ENCODE results near the gene GPANK1. TPM values are rescaled to one million over a fixed set of nuclear protein-coding genes. Genes with fewer than 3 reads are reported as not detected.
A peak's percentile ranks its signal among the peaks of the same experiment; 100 is the strongest.

GPANK1 gene
- total and polyA plus RNA-seq, 10 of the 15 experiments (the other 5 are each of a cell fraction or from before 2014, with no cell fraction given), result 11.7 to 36.3 (median 17.5) TPM

- Histone ChIP-seq H3K79me2 (ENCODE audit: control insufficient read depth, insufficient read depth, low read length) (peaks cover 48% of the 10 kb centered on the region), H3K27me3 (replicated peaks in 1 of 2; ENCODE audit: control insufficient read depth in 2 of 2, insufficient read depth in 2 of 2, low read length in 1 of 2) (no peaks in the 10 kb centered on the region), H3K9ac (ENCODE audit: control insufficient read depth, insufficient read depth, low read length) (peak within 1 kb of the TSS; percentile 99), H3K4me1 (ENCODE audit: control insufficient read depth, insufficient read depth, low read length) (peaks cover 13% of the 10 kb centered on the region), H3K4me3 (peak within 1 kb of the TSS; percentile 86), H4K20me1 (ENCODE audit: control insufficient read depth, insufficient read depth) (peaks cover 4% of the 10 kb centered on the region; the same call in 1 of the 2 replicates), H3K27ac (ENCODE audit: control insufficient read depth, insufficient read depth) (peak within 1 kb of the TSS; percentile 98), H2AFZ (ENCODE audit: control insufficient read depth, low read depth, low read length) (peak within 1 kb of the TSS; percentile 77), H3K36me3 (ENCODE audit: control insufficient read depth in 2 of 2, insufficient read depth in 2 of 2, low read length in 1 of 2) (peaks cover 17 to 27% of the 10 kb centered on the region in 2 experiments), H3K4me2 (ENCODE audit: control insufficient read depth, insufficient read depth) (peak within 1 kb of the TSS; percentile 80), H3K9me3 (replicated peaks; ENCODE audit: control insufficient read depth, insufficient read depth, low read length) (no peaks in the 10 kb centered on the region)
- intact Hi-C loops (cut with micrococcal nuclease; ENCODE audit: unreplicated experiment), result loop anchor here (1.0 kb wide), 2 partner anchors 32 to 45 kb away; partner anchors contain the start of gene BAG6
- BruUV-seq (replicated peaks), result no TSS peak
- ChIA-PET SMC1A (ENCODE audit: uncharacterized antibody, unreplicated experiment) (interaction anchor here (0.8 to 2.9 kb wide), 12 partner anchors 11 to 209 kb away, joined by 3 to 15 read pairs (median 6); partner anchors contain the start of genes BAG6, C6orf47, DDX39B and GPANK1), CTCF (interaction anchor here (0.7 to 3.0 kb wide), 3 partner anchors 22 to 24 kb away, joined by 3 to 17 read pairs (median 4); no protein-coding TSS in a partner anchor), RAD21 (ENCODE audit: unreplicated experiment) (no interaction called here), POLR2A (interaction anchor here (0.6 to 5.2 kb wide), 11 partner anchors 11 to 201 kb away, joined by 3 to 58 read pairs (median 3); partner anchors contain the start of genes APOM, BAG6, C6orf47 and CLIC1)
- DNase-seq (ENCODE audit: low read depth, low spot score) (no peak), FAIRE-seq (peak; percentile 23), ATAC-seq (peak; percentile 77)
- 2% methylated on average over 17 of the region's 67 CpGs for WGBS (ENCODE audit: insufficient coverage, insufficient replicate concordance, low lambda C conversion rate, missing lambda C conversion rate)
- in situ Hi-C loops (cut with MboI), result no loop called here
- TF ChIP-seq KLF5 (IDR thresholded peaks at IDR 0.05; ENCODE audit: partially characterized antibody) (no peak), SMARCA5 (IDR thresholded peaks at IDR 0.05) (peak; percentile 73), ZSCAN29 (IDR thresholded peaks at IDR 0.05) (no peak), ZBTB11 (CRISPR knock-in tag; IDR thresholded peaks at IDR 0.05) (no peak), HCFC1 (IDR thresholded peaks at IDR 0.05; ENCODE audit: low read length) (no peak), HDAC2 (IDR thresholded peaks at IDR 0.05) (no peak), PAX8 (IDR thresholded peaks at IDR 0.05) (no peak), PML (IDR thresholded peaks at IDR 0.05; ENCODE audit: low read length) (no peak; the same call in 1 of the 2 replicates), PAX5 (IDR thresholded peaks at IDR 0.05; ENCODE audit: borderline replicate concordance, low read depth, low read length) (no peak), KAT2A (conservative IDR thresholded peaks at IDR 0.05; ENCODE audit: control insufficient read depth, low read depth, low read length) (no peak), ATF7 (IDR thresholded peaks at IDR 0.05; ENCODE audit: low read depth) (no peak), RCOR1 (conservative IDR thresholded peaks at IDR 0.05; ENCODE audit: low read depth, low read length) (no peak), CHD1 (IDR thresholded peaks at IDR 0.05; ENCODE audit: low read depth, low read length) (peak; percentile 85; the same call in 1 of the 2 replicates), IRF4 (IDR thresholded peaks at IDR 0.05; ENCODE audit: low read depth, low read length) (no peak)
- TF ChIP-seq, protein P1, sequence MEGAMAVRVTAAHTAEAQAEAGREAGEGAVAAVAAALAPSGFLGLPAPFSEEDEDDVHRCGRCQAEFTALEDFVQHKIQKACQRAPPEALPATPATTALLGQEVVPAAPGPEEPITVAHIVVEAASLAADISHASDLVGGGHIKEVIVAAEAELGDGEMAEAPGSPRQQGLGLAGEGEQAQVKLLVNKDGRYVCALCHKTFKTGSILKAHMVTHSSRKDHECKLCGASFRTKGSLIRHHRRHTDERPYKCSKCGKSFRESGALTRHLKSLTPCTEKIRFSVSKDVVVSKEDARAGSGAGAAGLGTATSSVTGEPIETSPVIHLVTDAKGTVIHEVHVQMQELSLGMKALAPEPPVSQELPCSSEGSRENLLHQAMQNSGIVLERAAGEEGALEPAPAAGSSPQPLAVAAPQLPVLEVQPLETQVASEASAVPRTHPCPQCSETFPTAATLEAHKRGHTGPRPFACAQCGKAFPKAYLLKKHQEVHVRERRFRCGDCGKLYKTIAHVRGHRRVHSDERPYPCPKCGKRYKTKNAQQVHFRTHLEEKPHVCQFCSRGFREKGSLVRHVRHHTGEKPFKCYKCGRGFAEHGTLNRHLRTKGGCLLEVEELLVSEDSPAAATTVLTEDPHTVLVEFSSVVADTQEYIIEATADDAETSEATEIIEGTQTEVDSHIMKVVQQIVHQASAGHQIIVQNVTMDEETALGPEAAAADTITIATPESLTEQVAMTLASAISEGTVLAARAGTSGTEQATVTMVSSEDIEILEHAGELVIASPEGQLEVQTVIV (IDR thresholded peaks at IDR 0.05; ENCODE audit: borderline replicate concordance, partially characterized antibody), result no peak
- TF ChIP-seq, protein P2, sequence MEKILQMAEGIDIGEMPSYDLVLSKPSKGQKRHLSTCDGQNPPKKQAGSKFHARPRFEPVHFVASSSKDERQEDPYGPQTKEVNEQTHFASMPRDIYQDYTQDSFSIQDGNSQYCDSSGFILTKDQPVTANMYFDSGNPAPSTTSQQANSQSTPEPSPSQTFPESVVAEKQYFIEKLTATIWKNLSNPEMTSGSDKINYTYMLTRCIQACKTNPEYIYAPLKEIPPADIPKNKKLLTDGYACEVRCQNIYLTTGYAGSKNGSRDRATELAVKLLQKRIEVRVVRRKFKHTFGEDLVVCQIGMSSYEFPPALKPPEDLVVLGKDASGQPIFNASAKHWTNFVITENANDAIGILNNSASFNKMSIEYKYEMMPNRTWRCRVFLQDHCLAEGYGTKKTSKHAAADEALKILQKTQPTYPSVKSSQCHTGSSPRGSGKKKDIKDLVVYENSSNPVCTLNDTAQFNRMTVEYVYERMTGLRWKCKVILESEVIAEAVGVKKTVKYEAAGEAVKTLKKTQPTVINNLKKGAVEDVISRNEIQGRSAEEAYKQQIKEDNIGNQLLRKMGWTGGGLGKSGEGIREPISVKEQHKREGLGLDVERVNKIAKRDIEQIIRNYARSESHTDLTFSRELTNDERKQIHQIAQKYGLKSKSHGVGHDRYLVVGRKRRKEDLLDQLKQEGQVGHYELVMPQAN (conservative IDR thresholded peaks at IDR 0.05), result peak; percentile 65; the same call in 1 of the 2 replicates
Measured at GRCh38 chr6:31620586-31621319, 44.0 kb downstream of the GPANK1 start, which contains the start of gene PRRC2A. Gene PRRC2A, plus strand, starts transcription at chr6:31620715. Its CDS starts 2,075 bp downstream, at chr6:31622790.

Measured in GM12878 (cell line).